GM21360 (cell line): ENCODE data around the gene SERP2.

Experiments used
- ATAC-seq: cut with Tn5 transposase; IDR thresholded peaks from one replicate; pipeline ENCODE4 v1.9.1; 2021; ENCODE audit warnings: mild to moderate bottlenecking, moderate library complexity; ENCODE audit not compliant: unreplicated experiment

The SERP2 gene

GRCh38 chr13:44386913-44387556 is 13.4 kb downstream of the SERP2 start:
- no peak for ATAC-seq

DNA sequence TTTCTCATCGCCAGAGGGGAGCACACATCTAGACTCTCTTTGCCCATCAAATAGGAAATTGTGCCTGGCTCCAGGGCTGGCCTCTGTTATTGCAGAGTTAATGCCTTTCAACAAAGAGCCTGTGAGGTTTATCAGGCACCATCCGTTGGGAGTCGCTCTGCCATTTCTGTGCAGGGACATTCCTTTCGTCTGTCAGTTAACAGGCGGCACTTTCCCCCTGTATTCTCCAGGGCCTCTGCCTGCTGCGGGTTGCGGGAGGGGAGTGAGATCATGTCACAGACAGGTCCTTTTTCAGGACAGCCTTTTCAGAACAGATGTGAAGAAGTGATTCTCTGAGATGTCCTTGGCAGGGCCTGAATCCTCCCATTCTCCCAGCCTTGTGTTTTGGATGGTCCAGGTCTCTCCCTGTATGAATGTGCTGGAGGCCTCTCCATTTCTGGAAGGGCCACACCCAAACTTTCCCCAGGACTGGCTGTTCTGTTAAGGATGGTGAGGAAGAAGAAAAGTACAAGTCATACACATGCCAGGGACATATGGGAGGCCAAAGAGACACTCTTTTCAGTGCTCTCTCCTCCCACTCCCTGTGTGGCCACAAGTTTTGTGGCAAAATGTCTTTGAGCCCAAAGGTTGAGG is 14.9 kb downstream of the SERP2 start:
- ATAC-seq, result no peak

DNA sequence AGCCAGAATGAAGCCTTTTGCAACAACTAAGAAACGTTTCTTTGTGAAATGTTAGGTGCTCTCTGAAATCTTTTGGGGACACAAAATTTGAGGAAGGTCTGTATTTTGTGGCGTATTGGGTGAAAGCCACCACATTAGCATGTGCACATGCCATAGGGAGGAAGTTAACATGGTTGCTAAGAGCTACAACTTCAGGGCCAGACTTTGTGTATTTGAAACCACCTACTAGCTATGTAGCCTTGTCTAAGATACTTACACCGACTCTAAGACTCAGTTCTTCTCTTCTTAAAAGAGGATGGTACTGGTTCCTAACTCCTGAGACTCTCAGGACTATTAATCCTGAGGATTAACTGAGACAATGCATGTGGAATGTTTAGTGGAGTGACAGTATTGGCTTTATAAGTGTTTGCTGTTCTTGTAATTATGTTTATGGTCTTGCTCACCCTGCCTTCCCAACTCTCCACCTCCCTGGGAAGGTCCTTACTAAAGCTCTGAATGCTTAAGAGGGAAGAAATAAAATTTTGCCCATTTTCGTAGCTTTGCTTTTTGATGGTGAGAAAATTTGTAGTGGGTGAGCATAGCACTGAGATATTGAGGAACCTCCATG is 15.5 kb downstream of the SERP2 start:
- no peak for ATAC-seq

GRCh38 chr13:44389876-44390275 is 16.3 kb downstream of the SERP2 start:
- no peak for ATAC-seq

DNA sequence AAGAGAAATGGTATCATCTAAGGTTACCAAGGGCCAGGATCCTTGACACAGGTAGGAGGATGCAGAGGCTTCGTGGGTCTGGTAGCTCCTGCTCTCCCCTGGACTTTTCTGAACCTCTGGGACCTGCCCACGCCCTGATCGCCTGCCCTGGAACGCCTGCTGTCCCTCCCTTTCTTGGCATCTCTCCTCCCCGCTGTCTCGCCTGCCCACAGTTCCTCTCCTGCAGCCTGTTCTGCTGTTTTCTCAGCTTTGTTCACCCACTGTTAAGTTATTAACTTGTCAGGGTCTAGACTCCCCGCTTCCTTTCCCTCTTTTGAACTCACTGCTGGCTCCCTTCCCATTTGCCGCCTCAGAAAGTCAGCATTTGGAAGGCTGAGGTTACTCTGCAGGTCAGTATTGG is 19.8 kb downstream of the SERP2 start:
- no peak for ATAC-seq

DNA sequence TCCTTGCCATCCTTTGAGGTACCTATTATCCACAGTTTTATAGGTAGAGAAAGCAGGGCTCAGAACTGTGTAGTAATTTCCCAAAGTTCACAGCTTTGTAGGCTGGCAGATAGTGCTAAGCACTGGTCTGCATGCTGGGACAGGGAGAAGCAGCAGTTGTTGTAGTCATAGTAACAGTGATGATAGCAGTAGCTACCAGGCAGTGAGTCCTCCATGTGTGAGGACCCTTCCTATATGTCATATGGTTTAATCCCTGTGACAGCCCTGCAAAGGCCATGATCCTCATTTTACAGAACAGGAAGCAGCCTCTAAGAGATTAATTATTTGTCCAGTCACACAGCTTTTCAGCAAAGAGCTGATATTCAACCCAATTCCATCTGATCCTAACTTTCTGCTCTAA is 21.0 kb downstream of the SERP2 start:
- no peak for ATAC-seq

DNA sequence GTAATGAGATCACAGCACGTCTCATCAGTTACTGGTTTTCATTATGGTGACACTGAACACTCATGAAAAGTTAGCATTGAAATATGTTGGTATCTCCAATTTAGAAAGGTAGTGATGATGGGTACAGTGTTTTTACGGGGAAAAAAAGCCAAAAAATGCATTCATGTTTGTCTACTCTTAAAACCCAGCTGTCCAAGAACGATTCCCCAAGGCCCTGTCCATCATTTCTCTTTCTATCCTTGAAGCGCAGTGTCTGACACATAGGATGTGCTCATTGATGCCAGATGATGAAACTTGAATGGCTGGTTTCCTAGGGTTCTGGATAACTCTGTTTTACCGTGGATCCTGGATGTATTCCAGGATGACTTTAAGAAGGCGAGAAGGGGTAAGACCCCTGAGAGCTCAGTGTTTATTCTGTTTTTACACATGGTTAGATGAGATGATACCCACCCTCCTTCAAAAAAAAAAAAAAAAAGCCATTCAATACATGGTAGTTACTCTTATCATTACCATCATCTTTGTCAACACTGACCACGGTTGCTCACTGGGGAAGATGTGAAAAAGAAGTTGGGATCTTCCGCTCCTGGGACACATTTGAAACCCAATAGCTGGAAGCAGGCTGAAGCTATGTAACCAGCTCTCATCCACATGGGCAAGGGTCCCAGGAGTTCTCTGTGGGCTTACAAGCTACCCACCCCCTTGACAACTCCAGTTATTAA is 22.5 kb downstream of the SERP2 start:
- ATAC-seq, result no peak

DNA sequence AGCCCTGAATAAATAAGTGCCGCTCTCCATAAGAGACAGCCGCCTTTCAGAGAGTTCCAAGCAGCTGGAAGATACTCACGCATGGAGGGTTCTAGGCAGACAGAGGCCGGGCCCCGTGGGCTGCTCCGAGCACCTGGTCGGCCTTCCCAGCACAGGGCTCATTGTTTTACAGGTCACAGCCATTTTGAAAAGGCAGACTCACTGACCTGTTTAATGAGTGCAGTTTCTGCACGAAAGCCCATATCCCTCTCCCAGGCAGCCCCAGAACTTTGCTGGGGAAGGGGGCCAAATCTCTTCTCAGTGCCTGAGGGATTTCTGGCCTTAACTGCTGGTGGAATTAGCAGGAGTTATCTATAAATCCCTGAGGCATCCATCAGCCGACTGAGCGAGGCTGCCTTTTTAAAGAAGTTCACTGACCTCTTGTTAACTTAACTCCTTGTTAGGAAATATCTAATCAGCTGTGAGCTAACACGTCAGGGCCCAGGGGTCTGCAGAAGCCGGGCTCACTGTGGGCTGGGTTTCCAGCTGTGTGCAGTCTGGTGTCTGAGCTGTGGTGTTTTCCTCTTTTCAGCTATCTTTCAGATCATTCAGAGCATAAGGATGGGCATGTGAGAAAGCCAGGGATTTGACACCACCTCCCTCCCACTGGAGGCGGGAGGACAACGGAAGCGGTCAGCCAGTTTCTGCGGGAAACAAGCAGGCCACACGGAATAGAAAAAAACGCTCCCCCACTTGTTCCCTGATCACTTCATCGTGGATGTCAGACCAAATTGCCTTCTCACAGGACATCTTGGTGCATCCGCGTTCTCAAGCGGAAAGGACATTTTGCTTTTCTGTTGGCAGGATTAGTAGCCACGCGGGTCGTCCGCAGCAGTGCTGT is 23.3 kb downstream of the SERP2 start:
- ATAC-seq, result no peak

DNA sequence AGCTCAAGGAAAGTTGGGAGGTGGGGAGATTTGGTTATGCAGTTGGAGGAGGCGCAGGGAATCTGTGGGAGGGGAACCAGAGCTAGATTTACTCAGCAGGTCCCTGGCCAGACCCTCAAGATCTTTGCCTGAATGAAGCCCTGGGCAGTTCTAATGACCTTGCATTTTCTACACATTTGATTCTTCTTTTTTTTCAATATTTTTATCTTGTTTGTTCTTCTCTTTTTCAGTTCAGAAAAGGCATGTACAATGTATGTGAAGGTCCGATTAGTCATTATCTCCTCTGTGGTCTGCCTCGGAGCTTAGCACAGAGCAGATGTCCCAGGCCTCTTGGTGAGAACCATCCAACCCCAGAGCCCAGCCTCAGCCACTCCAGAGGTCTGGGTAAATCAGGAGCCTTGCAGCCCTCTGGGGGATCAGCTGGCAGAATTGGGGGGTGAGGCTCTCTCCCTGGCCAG is 24.2 kb downstream of the SERP2 start:
- no peak for ATAC-seq

DNA sequence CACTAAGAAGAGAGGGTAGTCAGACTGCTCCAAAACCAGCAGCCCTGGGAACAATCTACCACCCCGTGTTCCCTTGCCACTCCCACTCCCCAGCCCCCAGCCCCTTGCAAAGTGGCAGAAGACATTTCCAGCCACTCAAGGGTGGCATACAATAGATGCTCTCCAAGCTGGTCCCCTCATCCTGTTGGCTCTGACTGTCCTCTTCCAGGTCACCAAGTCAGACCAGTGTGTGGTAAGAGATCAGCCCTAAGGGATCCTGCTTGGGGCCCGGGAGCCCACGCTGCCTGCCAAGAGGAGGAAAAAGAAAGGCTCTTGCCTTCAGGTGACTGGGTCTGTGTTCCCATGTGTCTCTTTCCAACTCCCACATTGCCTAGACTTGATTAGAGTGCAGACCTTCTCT is 25.0 kb downstream of the SERP2 start:
- no peak for ATAC-seq

DNA sequence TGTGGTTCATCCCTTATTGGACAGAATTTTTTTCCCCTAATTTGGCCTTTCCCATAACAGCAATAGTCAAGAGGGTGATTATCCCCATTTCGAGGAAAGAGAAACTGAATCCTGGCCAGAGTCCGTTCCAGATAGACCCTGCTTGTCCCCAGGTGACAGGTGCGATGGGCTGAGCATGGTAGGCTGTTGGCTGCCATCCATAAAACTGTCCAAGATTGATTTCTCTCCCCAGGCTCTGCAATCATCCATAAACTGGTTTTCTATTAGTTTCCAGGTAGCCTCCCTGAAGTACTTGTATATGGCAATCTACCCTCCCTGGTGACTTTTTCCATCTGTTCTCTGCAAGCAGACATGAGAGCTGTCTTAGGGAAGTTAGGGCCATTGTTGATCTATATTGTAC is 25.4 kb downstream of the SERP2 start:
- no peak for ATAC-seq

- no peak for ATAC-seq
Measured at GRCh38 chr13:44400736-44401135, 27.1 kb downstream of the SERP2 start.

- ATAC-seq, result no peak
Measured at GRCh38 chr13:44401577-44401976, 28.0 kb downstream of the SERP2 start.

- ATAC-seq, result no peak
Measured at GRCh38 chr13:44402899-44403445, 29.3 kb downstream of the SERP2 start.

DNA sequence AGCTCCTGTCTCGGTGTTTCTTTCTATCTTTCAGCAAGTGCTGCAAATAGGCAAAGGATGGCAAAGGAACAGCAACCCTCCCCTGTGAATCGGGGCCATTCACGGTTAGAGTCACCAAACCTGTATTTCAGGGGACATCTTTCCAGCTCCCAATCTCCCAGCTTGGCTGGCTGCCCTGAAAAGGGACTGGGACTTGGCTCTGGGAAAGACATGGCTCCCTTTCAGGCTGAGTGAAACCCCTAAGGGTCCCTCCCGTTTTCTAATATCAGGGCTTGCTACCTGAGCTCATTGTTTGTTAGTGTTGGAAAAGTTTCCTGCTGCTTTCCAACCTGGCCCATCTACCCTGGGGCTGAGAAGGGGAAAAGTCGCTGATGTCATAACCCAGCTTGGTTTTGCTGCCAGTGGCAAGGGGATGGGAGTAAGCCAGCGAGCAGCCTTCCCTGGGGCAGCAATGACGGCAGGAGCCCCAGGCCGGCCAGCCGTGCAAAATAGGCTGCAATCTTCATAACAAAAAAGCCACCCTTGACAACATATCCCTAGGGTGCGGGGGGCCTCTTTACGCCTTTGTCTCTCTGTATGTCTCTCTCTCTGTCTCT is 29.9 kb downstream of the SERP2 start:
- ATAC-seq, result no peak

GRCh38 chr13:44404261-44405132 is 30.9 kb downstream of the SERP2 start:
- no peak for ATAC-seq

- ATAC-seq, result no peak
Measured at GRCh38 chr13:44406617-44407016, 33.0 kb downstream of the SERP2 start.

DNA sequence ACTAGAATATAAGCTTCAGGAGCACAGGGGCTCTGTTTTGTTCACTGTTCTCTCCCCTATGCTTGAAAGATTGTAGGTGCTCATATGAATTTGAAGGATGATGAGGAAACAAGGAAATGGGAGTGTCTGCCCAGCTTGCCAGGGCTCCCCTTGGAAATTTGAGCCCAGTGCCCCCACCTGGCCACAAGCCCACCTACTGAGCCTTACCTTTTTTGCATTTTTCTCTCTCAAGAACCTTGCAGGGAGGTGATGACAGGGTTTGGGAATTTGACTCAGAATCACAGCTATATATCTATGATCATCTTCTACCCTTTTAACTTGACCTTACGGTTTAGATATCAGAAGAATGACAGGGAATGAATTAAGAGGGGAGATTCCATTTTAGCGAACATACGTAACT is 33.8 kb downstream of the SERP2 start:
- no peak for ATAC-seq

- ATAC-seq, result no peak
Measured at GRCh38 chr13:44407891-44408290, 34.3 kb downstream of the SERP2 start.
